Stomach (tissue), 9 donors: Measurements from ENCODE around the gene IQGAP2. TPM values are rescaled to one million over a fixed set of nuclear protein-coding genes. Genes with fewer than 3 reads are reported as not detected.

Source experiments
- DNase-seq, 2 donors: peaks; one replicate each; pipeline versions ENCODE4 v3.0.0 to v3.0.0-alpha.2; 2013 to 2019
- H3K27ac ChIP-seq, 5 donors: fragments of 200-600 bp in 4 of 5; sonication (generic) in 4 of 5; one replicate each; pipeline ENCODE4 v1.5.1; 2013 to 2019; ENCODE audit warnings: mild to moderate bottlenecking in 1 of 5, moderate library complexity in 1 of 5
- H3K27me3 ChIP-seq, 3 donors: fragments of 200-600 bp; sonication (generic); one replicate each; pipeline ENCODE4 v1.5.1; 2017 to 2019; ENCODE audit warnings: mixed run types in 1 of 3
- H3K36me3 ChIP-seq, 4 donors: fragments of 200-600 bp; sonication (generic); 1 replicate in 3 of 4; 2 replicates in 1 of 4; pipeline ENCODE4 v1.5.1; 2016 to 2019
- H3K4me1 ChIP-seq, 4 donors: fragments of 200-600 bp; sonication (generic); one replicate each; pipeline ENCODE4 v1.5.1; 2016 to 2019
- H3K4me3 ChIP-seq, 4 donors: fragments of 200-600 bp; sonication (generic) in 3 of 4; one replicate each; pipeline ENCODE4 v1.5.1; 2016 to 2019; ENCODE audit warnings: mild to moderate bottlenecking in 1 of 4
- H3K9me3 ChIP-seq, 4 donors: fragments of 200-600 bp; sonication (generic); one replicate each; pipeline ENCODE4 v1.5.1; 2016 to 2019
- CTCF ChIP-seq, 7 experiments: fragments of 450-650 bp in 4 of 7; fragments of 200-600 bp in 3 of 7; sonication (generic) in 3 of 7; IDR thresholded peaks; one replicate each; pipeline ENCODE4 v1.5.1; 2016 to 2019; ENCODE audit warnings: antibody characterized with exemption in 7 of 7, control low read depth in 2 of 7, mild to moderate bottlenecking in 1 of 7
- EP300 ChIP-seq: sonication (generic); formaldehyde crosslinking; IDR thresholded peaks from one replicate; pipeline ENCODE4 v1.6.1; 2017; ENCODE audit warnings: antibody characterized with exemption
- POLR2A ChIP-seq, 4 donors: fragments of 450-650 bp; IDR thresholded peaks; one replicate each; pipeline ENCODE4 v1.6.1; 2016; ENCODE audit warnings: antibody characterized with exemption in 4 of 4, control low read depth in 2 of 4, mild to moderate bottlenecking in 1 of 4, moderate library complexity in 1 of 4
- POLR2AphosphoS5 ChIP-seq, 3 donors: sonication (generic); formaldehyde crosslinking; IDR thresholded peaks; one replicate each; pipeline ENCODE4 v1.6.1; 2016; ENCODE audit warnings: antibody characterized with exemption in 3 of 3
- WGBS, 5 donors: extraction: QIAGEN DNeasy Blood & Tissue Kit in 3 of 5; methylation state at CpG; one replicate each; pipeline versions ENCODE4 v1.1.5 to v1.1.7; 2013 to 2018; 5-methylcytosine and 5-hydroxymethylcytosine counted together
- intact Hi-C: fragments of 100-400 bp; cut with DNase I; formaldehyde crosslinking; loops from one replicate; pipeline ENCODE4 v1.15.1; 2023; ENCODE audit warnings: low total_unique reads
- polyA plus RNA-seq, 3 donors: library from polyadenylated mRNA; stranded (reverse); fragments of 200-250 nt; gene quantifications; one replicate each; pipeline ENCODE4 v1.2.3, GENCODE V29; 2013
- total RNA-seq, 5 donors: library from RNA; depleted of rRNA; stranded (reverse); fragments of >200 nt; gene quantifications; one replicate each; pipeline versions ENCODE4 v1.1.0 to v1.2.3, GENCODE V29; 2014 to 2016
- donor health status: healthy with polysubstance abuse.
- donor health status: Bipolar disorder and iron deficiency.
- donor health status: healthy.

Gene IQGAP2
- total and polyA plus RNA-seq, 8 donors = 11.5 to 122 (median 42.1) TPM

DNA sequence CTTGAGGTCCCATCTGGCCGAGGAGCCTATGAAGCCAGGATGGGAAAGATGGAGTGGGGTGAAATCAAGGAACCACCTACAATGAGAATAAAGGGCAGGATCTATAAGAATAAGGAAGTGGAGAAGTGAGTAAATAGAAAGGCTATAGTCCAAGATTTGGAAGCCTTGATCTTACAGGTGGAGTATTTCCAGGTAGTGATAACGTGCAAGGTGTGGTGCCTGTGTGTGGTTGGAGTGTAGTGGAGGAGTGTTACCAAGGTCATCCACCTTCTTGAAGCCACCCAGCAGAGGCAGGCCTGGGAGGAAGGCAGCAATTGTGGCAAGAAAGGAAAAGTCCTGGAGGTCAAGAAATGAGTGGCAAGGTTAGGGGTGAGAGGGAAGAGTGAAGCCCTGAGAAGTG, 72.9 kb downstream of the IQGAP2 start:
- H3K9me3 ChIP-seq = no peaks in the 10 kb centered on the region
- WGBS, 5 donors = 33 to 60% (median 41%) methylated on average over 2 of the region's 2 CpGs
- peaks cover 18 to 88% (median 46%) of the 10 kb centered on the region in 4 donors for H3K4me1 ChIP-seq
- TF ChIP-seq EP300 = no peak
- TF ChIP-seq POLR2AphosphoS5 (IDR thresholded peaks at IDR 0.05) = peak in 2 of 3 donors; percentile 81 to 89
- intact Hi-C loops = no loop called here
- H3K36me3 ChIP-seq = no peaks in the 10 kb centered on the region
- no peak overlapping the region for H3K4me3 ChIP-seq
- H3K27me3 ChIP-seq = no peaks in the 10 kb centered on the region
- H3K27ac ChIP-seq = peak overlapping the region; percentile 75 to 87 (median 84)
- peak; percentile 69 to 91 for DNase-seq

GRCh38 chr5:76476474-76477038, 73.5 kb downstream of the IQGAP2 start:
- no peak for DNase-seq
- no peaks in the 10 kb centered on the region for H3K36me3 ChIP-seq
- peak overlapping the region; percentile 75 to 87 (median 84) for H3K27ac ChIP-seq
- H3K4me1 ChIP-seq = peaks cover 15 to 86% (median 45%) of the 10 kb centered on the region in 4 donors
- H3K9me3 ChIP-seq = no peaks in the 10 kb centered on the region
- no peak for TF ChIP-seq POLR2AphosphoS5 (IDR thresholded peaks at IDR 0.05)
- no peak for TF ChIP-seq CTCF (IDR thresholded peaks at IDR 0.05)
- no peak for TF ChIP-seq POLR2A (IDR thresholded peaks at IDR 0.05)
- no peak for TF ChIP-seq EP300
- no peaks in the 10 kb centered on the region for H3K27me3 ChIP-seq
- no peak overlapping the region for H3K4me3 ChIP-seq
- 37 to 55% (median 47%) methylated on average over 3 of the region's 3 CpGs for WGBS, 5 donors
- intact Hi-C loops = no loop called here

DNA sequence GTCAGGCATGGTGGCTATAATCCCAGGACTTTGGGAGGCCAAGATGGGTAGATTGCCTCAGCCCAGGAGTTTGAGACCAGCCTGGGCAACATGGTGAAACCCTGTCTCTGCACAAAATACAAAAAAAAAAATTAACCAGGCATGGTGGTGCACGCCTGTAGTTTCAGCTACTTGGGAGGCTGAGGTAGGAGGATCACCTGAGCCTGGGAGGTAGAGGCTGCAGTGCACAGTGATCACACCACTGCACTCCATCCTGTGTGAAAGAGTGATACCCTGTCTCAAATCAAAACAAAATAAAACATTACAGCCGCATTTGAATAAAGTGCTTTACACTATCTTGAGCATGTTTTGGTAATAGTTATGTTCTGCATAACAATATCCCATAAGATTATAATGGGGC, 74.0 kb downstream of the IQGAP2 start:
- H3K4me3 ChIP-seq = no peak overlapping the region
- DNase-seq = no peak
- no peaks in the 10 kb centered on the region for H3K27me3 ChIP-seq
- H3K27ac ChIP-seq = peak overlapping the region; percentile 75 to 87 (median 79)
- TF ChIP-seq CTCF (IDR thresholded peaks at IDR 0.05) (no peak), EP300 (no peak), POLR2A (IDR thresholded peaks at IDR 0.05) (no peak), POLR2AphosphoS5 (IDR thresholded peaks at IDR 0.05) (no peak)
- 92 to 100% (median 98%) methylated on average over 2 of the region's 2 CpGs for WGBS, 5 donors
- intact Hi-C loops = no loop called here
- H3K4me1 ChIP-seq = peaks cover 10 to 86% (median 43%) of the 10 kb centered on the region in 4 donors
- no peaks in the 10 kb centered on the region for H3K9me3 ChIP-seq
- H3K36me3 ChIP-seq = no peaks in the 10 kb centered on the region

DNA sequence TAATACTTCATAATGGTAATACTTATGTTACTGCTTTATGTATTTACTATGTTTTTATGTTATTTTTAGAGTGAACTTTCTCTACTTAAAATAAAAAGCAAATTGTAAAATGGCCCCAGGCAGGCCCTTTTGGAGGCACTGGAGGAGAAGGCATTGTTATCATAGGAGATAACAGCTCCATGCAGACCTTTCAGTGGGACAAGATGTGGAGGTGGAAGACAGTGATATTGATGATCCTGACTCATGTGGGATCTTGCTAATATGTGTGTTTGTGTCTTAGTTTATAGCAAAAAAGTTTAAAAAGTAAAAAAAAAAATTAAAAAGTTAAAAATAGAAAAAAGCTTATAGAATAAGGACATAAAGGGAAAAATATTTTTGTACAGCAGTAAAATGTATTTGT, 74.5 kb downstream of the IQGAP2 start:
- TF ChIP-seq CTCF (IDR thresholded peaks at IDR 0.05) (no peak), EP300 (no peak), POLR2AphosphoS5 (IDR thresholded peaks at IDR 0.05) (no peak), POLR2A (IDR thresholded peaks at IDR 0.05) (no peak)
- DNase-seq = no peak
- H3K27me3 ChIP-seq = no peaks in the 10 kb centered on the region
- H3K9me3 ChIP-seq = no peaks in the 10 kb centered on the region
- H3K4me1 ChIP-seq = peaks cover 9 to 86% (median 41%) of the 10 kb centered on the region in 4 donors
- peak overlapping the region in 2 of 5 donors; percentile 84 to 87 for H3K27ac ChIP-seq
- intact Hi-C loops = no loop called here
- H3K36me3 ChIP-seq = no peaks in the 10 kb centered on the region
- H3K4me3 ChIP-seq = no peak overlapping the region

GRCh38 chr5:76479281-76479680, 76.2 kb downstream of the IQGAP2 start:
- DNase-seq = no peak
- peaks cover 19 to 92% (median 54%) of the 10 kb centered on the region in 4 donors for H3K4me1 ChIP-seq
- H3K27me3 ChIP-seq = no peaks in the 10 kb centered on the region
- H3K27ac ChIP-seq = peak overlapping the region; percentile 13 to 87 (median 76)
- no peaks in the 10 kb centered on the region for H3K9me3 ChIP-seq
- no peaks in the 10 kb centered on the region for H3K36me3 ChIP-seq
- WGBS, 5 donors = 74 to 88% (median 79%) methylated on average over 4 of the region's 4 CpGs
- H3K4me3 ChIP-seq = no peak overlapping the region
- intact Hi-C loops = no loop called here
- TF ChIP-seq EP300 (no peak), CTCF (IDR thresholded peaks at IDR 0.05) (no peak), POLR2A (IDR thresholded peaks at IDR 0.05) (no peak), POLR2AphosphoS5 (IDR thresholded peaks at IDR 0.05) (no peak)
